K562 (cell line): ENCODE data around the gene ATM. TPM values are rescaled to one million over a fixed set of nuclear protein-coding genes. Genes with fewer than 3 reads are reported as not detected.

ENCODE experiments used
- ATF3 ChIP-seq, 2 experiments: fragments of 450-650 bp in 1 of 2; sonication (generic) in 1 of 2; formaldehyde crosslinking in 1 of 2; IDR thresholded peaks in 1 of 2; conservative IDR thresholded peaks in 1 of 2; 2 replicates each; pipeline versions ENCODE4 v1.6.1 to v1.8.1; 2016 to 2023; ENCODE audit warnings: mild to moderate bottlenecking in 2 of 2, moderate library complexity in 2 of 2, inconsistent platforms in 1 of 2, missing genetic modification reagents in 1 of 2
- CTBP1 ChIP-seq: fragments of 450-650 bp; IDR thresholded peaks from 2 replicates; pipeline ENCODE4 v1.6.1; 2016; ENCODE audit warnings: borderline replicate concordance
- ETV5 ChIP-seq: sonication (generic); formaldehyde crosslinking; IDR thresholded peaks from 2 replicates; pipeline ENCODE4 v1.4.0; 2020; ENCODE audit warnings: low read depth, mild to moderate bottlenecking, missing genetic modification reagents
- GATAD2B ChIP-seq: fragments of 450-650 bp; IDR thresholded peaks from 2 replicates; pipeline ENCODE4 v1.6.1; 2017; ENCODE audit warnings: mild to moderate bottlenecking, borderline replicate concordance
- HNRNPK ChIP-seq: fragments of 200-400 bp; formaldehyde crosslinking; IDR thresholded peaks from one replicate; pipeline ENCODE4 v1.6.1; 2018; ENCODE audit warnings: mild to moderate bottlenecking, low read depth, low read length; ENCODE audit not compliant: poor library complexity, severe bottlenecking
- HNRNPUL1 ChIP-seq: fragments of 200-400 bp; formaldehyde crosslinking; IDR thresholded peaks from 2 replicates; pipeline ENCODE4 v1.6.1; 2017; ENCODE audit warnings: low read length
- MYC ChIP-seq, 2 experiments: fragments of 250-450 bp in 1 of 2; sonication (Bioruptor Pico) in 1 of 2; IDR thresholded peaks; 2 replicates each; pipeline versions ENCODE4 v1.5.1 to v1.6.1; 2012 to 2021; ENCODE audit warnings: low read depth in 2 of 2, borderline replicate concordance in 1 of 2, improper control_type of control experiment in 1 of 2, low read length in 1 of 2, mild to moderate bottlenecking in 1 of 2, moderate library complexity in 1 of 2
- RAD21 ChIP-seq, 2 experiments: fragments of 250-450 bp in 1 of 2; fragments of 450-650 bp in 1 of 2; sonication (Bioruptor Pico) in 1 of 2; formaldehyde crosslinking in 1 of 2; IDR thresholded peaks in 1 of 2; conservative IDR thresholded peaks in 1 of 2; 2 replicates each; pipeline versions ENCODE4 v1.4.0 to v1.8.0; 2020 to 2022; ENCODE audit warnings: mild to moderate bottlenecking in 2 of 2, moderate library complexity in 1 of 2
- RBM25 ChIP-seq: fragments of 200-400 bp; formaldehyde crosslinking; IDR thresholded peaks from 2 replicates; pipeline ENCODE4 v1.6.1; 2018; ENCODE audit warnings: low read length, low read depth, moderate library complexity; ENCODE audit not compliant: severe bottlenecking
- RREB1 ChIP-seq: fragments of 250-450 bp; sonication (Bioruptor Pico); IDR thresholded peaks from 2 replicates; pipeline ENCODE4 v1.4.0; 2020
- SMARCA4 ChIP-seq: fragments of 450-650 bp; IDR thresholded peaks from 2 replicates; pipeline ENCODE4 v1.6.1; 2016
- YBX1 ChIP-seq: fragments of 450-650 bp; IDR thresholded peaks from 2 replicates; pipeline ENCODE4 v1.7.1; 2016; ENCODE audit warnings: mild to moderate bottlenecking
- YY1 ChIP-seq, 3 experiments: IDR thresholded peaks; 2 replicates each; pipeline ENCODE4 v1.6.1; 2011; ENCODE audit warnings: low read length in 2 of 3, mild to moderate bottlenecking in 2 of 3, moderate library complexity in 2 of 3, borderline replicate concordance in 1 of 3, control low read depth in 1 of 3, low read depth in 1 of 3; ENCODE audit not compliant: insufficient read depth in 3 of 3, insufficient replicate concordance in 2 of 3, control insufficient read depth in 1 of 3, insufficient read length in 1 of 3; ENCODE audit errors: extremely low read depth in 1 of 3
- ZNF512 ChIP-seq: IDR thresholded peaks from 2 replicates; pipeline ENCODE4 v1.6.1; 2016; ENCODE audit warnings: missing genetic modification characterization, missing compliant biosample characterization
- ZNF551 ChIP-seq: fragments of 250-450 bp; sonication (Bioruptor Pico); IDR thresholded peaks from 2 replicates; pipeline ENCODE4 v1.5.0; 2021; ENCODE audit warnings: mild to moderate bottlenecking, moderate library complexity
- ZNF780A ChIP-seq: fragments of 250-450 bp; sonication (Bioruptor Pico); IDR thresholded peaks from 2 replicates; pipeline ENCODE4 v1.5.0; 2021; ENCODE audit warnings: mild to moderate bottlenecking
- polyA plus RNA-seq, 8 experiments: library from polyadenylated mRNA; depleted of rRNA in 4 of 8; stranded (reverse) in 5 of 8; unstranded in 3 of 8; fragments of >200 nt; fragmentation: Nextera tagmentation in 2 of 8; fragmentation: Illumina TruSeq in 1 of 8; extraction: Ambion mirVana in 2 of 8; extraction: Trizol in 1 of 8; gene quantifications; 2 replicates each; pipeline versions ENCODE4 v1.2.1 to v1.2.3, GENCODE V29; 2011 to 2014; ENCODE audit warnings: inconsistent platforms in 1 of 8, missing spikeins in 1 of 8
- total RNA-seq, 7 experiments: library from RNA; depleted of rRNA in 6 of 7; stranded (reverse); fragments of >200 nt in 6 of 7; fragmentation: Illumina TruSeq in 2 of 7; extraction: Trizol in 2 of 7; gene quantifications; 2 replicates each; pipeline versions ENCODE4 v1.2.1 to v1.2.3, GENCODE V29; 2011 to 2021; ENCODE audit warnings: low replicate concordance in 1 of 7
- TF ChIP-seq, protein P1 (sequence below): sonication (generic); formaldehyde crosslinking; IDR thresholded peaks from 2 replicates; pipeline ENCODE4 v1.9.0; 2022; ENCODE audit warnings: mild to moderate bottlenecking, missing genetic modification reagents

Gene ATM
- total and polyA plus RNA-seq, 9 of the 15 experiments (the other 6 are each of a cell fraction or from before 2014, with no cell fraction given) = 8.3 to 46.8 (median 26.2) TPM

DNA sequence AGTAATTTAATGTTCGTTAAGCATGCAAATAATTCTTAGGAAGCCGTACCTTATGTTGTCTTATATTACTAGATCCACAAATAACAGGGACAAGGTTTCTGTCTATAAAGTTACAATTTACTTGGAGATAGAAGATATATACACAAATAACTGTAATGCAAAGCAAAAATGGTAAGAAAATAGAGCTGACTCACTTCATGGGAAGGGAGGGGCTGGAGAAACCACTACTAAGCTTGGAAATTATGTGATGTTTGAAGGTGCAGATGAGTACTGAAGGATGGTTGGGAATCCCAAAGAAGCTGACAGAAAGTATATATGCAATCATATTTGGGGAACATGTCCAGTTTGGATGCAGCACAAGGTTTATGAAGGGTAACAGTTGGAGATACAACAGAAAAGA is 4.4 kb upstream of the ATM start (continued):
- no peak for TF ChIP-seq RAD21 (CRISPR knock-in tag; conservative IDR thresholded peaks at IDR 0.05 in 1 of 2, IDR thresholded peaks at IDR 0.05 in 1 of 2)
- TF ChIP-seq, protein P1, sequence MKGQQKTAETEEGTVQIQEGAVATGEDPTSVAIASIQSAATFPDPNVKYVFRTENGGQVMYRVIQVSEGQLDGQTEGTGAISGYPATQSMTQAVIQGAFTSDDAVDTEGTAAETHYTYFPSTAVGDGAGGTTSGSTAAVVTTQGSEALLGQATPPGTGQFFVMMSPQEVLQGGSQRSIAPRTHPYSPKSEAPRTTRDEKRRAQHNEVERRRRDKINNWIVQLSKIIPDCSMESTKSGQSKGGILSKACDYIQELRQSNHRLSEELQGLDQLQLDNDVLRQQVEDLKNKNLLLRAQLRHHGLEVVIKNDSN (CRISPR knock-in tag) = no peak
- TF ChIP-seq RBM25 = no peak
- TF ChIP-seq HNRNPUL1 = no peak
- peak; percentile 25; the same call in 1 of the 2 replicates for TF ChIP-seq SMARCA4
- no peak for TF ChIP-seq YBX1
- no peak for TF ChIP-seq YY1 (IDR thresholded peaks at IDR 0.05; ENCODE audit: borderline replicate concordance in 1 of 3, control insufficient read depth in 1 of 3, extremely low read depth in 1 of 3, insufficient read depth in 3 of 3, insufficient read length in 1 of 3, insufficient replicate concordance in 2 of 3, low read depth in 1 of 3, low read length in 2 of 3)
- TF ChIP-seq ETV5 (CRISPR knock-in tag) = no peak
- TF ChIP-seq RREB1 = no peak
- TF ChIP-seq ZNF551 (CRISPR knock-in tag) = no peak
- TF ChIP-seq HNRNPK = no peak
- TF ChIP-seq ATF3 (IDR thresholded peaks at IDR 0.05) = 0 out of 2 replicates have a peak, but pooled peaks have one; percentile 25
- no peak for TF ChIP-seq ATF3 (CRISPR knock-in tag; conservative IDR thresholded peaks at IDR 0.05)
- TF ChIP-seq CTBP1 = no peak
- no peak for TF ChIP-seq ZNF780A
- no peak for TF ChIP-seq MYC (IDR thresholded peaks at IDR 0.05; ENCODE audit: low read depth, low read length)
- no peak for TF ChIP-seq MYC (CRISPR knock-in tag; IDR thresholded peaks at IDR 0.05; ENCODE audit: borderline replicate concordance, low read depth)
- TF ChIP-seq GATAD2B = no peak
- 0 out of 2 replicates have a peak, but pooled peaks have one; percentile 9 for TF ChIP-seq ZNF512
